ENCODE measurements around the gene DLG1. TPM values are rescaled to one million over a fixed set of nuclear protein-coding genes. Genes with fewer than 3 reads are reported as not detected.
"Not testable (repeated sequence)": the region's sequence is repeated elsewhere in the genome, so short reads cannot be mapped to it uniquely, and the experiment has no call there.

DLG1 gene
- total RNA-seq, 1 experiment from 2014 or later, result 27.1 TPM

DNA sequence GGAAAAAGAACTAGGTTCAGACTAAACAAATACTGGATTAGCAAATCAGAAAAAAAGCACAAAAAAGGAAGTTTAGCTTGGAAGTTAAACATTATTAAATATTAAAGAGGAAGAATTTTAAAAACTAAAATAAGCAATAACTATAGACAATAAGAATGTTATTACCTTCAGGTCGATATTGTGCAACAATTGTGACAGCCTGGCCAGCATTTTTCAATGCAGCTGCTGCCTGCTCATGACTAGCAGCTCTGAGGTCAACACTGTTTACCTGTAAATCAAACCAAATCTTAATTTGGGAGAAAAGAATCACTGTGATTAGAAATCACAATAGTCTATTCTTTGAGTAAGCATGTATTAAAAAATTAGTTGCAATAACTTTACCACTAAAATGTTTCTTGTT lies 193.7 kb downstream of the DLG1 start:
- H3K27me3 ChIP-seq (ENCODE audit: control insufficient read depth, insufficient read depth, low read length), result no peaks in the 10 kb centered on the region
- no peaks in the 10 kb centered on the region for H3K36me3 ChIP-seq (replicated peaks; ENCODE audit: control insufficient read depth, insufficient read depth, low read length)
- no peak overlapping the region for H3K4me3 ChIP-seq (ENCODE audit: insufficient read depth, low read depth, low read length)
- DNase-seq, result no peak

DNA sequence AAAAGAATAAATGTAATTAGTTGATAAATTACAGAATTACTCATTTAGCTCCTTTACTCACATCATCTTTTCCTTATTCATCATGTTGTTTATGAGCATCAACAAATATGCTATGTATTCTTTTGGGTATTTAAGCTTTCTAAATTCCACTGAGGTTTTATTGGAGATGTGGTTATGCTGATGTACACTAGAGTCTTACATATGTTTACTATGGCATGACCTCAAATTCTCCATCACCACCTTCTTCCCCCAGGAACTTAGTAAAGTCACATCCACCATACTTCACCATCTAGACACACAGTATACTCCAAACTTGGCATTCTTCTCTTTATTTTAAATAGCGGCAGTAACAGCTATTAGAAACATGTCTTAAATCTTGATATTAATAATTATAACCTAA lies 194.6 kb downstream of the DLG1 start:
- Histone ChIP-seq H3K4me3 (ENCODE audit: insufficient read depth, low read depth, low read length) (no peak overlapping the region), H3K27me3 (ENCODE audit: control insufficient read depth, insufficient read depth, low read length) (no peaks in the 10 kb centered on the region), H3K36me3 (replicated peaks; ENCODE audit: control insufficient read depth, insufficient read depth, low read length) (no peaks in the 10 kb centered on the region)
- no peak for DNase-seq

DNA sequence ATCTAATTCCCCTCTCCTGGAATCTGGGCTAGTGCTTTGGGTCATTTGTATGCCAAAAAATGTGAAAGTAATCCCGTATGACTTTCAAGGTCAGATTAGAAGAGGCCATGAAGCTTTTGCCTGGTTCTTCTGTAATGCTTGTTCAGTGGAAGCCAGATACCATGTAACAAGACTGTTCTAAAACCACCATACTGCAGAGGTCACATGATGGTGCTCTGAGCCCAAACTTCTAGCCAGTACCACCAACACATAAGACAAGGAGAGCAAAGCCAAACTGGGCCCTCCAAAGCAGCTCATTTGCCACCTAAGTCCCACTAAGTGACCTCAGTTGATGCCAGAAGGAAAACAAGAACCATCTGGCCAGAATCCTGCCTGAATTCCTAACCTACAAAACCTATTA lies 204.5 kb downstream of the DLG1 start:
- Histone ChIP-seq H3K27me3 (ENCODE audit: control insufficient read depth, insufficient read depth, low read length) (no peaks in the 10 kb centered on the region), H3K36me3 (replicated peaks; ENCODE audit: control insufficient read depth, insufficient read depth, low read length) (no peaks in the 10 kb centered on the region), H3K4me3 (ENCODE audit: insufficient read depth, low read depth, low read length) (no peak overlapping the region)
- DNase-seq, result no peak

DNA sequence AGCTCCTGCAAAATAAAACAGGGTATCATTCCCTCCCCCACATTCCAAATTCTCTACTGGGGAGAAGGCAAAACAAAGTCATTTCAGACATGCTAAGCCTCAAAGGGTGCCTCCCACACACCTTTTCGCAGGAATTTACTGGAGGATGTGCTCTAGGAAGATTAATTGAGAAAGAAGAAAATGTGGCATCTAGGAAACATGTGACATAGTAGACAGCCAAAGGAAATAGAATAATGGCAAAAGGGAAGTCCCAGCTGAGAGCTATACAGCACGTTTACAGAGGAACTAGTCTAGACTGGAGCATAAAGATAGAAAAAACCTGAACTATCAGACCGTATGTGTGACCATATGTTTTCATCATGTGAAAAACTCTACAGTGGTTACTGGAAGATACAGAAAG lies 210.0 kb downstream of the DLG1 start:
- no peaks in the 10 kb centered on the region for H3K27me3 ChIP-seq (ENCODE audit: control insufficient read depth, insufficient read depth, low read length)
- no peak overlapping the region for H3K4me3 ChIP-seq (ENCODE audit: insufficient read depth, low read depth, low read length)
- DNase-seq, result no peak
- no peaks in the 10 kb centered on the region for H3K36me3 ChIP-seq (replicated peaks; ENCODE audit: control insufficient read depth, insufficient read depth, low read length)

DNA sequence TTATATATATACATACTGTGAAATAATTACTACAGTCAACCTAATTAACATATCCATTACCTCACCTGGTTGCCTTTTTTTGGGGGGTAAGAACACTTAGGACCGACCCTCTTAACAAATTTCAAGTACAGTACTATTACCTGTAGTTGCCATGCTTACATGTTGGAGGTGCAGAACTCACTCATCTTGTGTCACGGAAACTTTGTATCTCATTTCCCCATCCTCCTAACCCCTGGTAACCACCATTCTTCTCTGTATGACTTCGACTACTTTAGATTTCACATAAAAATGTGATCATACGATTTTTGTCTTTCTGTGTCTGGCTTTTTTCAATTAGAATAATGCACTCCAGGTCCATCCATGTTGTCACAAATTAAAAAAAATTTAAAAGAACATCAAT lies 213.3 kb downstream of the DLG1 start:
- Histone ChIP-seq H3K36me3 (replicated peaks; ENCODE audit: control insufficient read depth, insufficient read depth, low read length) (no peaks in the 10 kb centered on the region), H3K4me3 (ENCODE audit: insufficient read depth, low read depth, low read length) (no peak overlapping the region), H3K27me3 (ENCODE audit: control insufficient read depth, insufficient read depth, low read length) (no peaks in the 10 kb centered on the region)
- DNase-seq, result no peak

DNA sequence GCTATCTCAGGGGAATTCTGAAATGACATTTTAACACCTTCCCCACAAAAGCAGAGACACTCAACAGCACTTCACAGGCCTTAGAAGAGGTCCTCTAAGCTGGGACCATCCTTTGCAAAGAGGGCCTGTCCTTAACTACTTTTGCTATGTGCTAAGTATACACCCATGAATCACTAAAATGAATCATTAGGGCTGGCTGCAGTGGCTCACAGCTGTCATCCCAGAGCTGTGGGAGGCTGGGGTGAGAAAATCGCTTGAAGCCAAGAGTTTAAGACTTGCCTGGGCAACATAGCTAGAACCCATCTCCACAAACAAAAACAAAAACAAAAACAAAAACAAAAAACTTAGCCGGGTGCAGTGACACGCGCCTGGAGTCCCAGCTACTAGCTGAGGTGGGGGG lies 214.9 kb downstream of the DLG1 start:
- DNase-seq, result no peak

DNA sequence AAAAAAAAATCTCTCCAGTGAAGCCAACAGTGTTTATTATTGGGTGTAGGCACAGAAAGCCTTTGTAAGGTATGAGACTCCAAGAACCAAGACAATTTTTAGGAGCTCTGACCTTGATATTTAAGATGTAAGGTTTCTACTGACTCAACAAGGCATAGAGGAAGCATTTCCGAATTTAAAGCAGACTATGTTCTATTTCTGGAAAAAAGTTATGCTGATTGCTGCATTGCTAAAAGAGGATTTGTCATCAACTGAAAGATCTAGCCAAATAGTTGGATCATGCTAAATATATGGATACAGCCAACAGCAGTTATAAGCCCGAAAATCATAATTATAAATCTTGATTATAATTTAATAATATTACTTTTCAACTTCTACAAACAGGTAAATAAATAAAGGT lies 215.5 kb downstream of the DLG1 start:
- no peaks in the 10 kb centered on the region for H3K27me3 ChIP-seq (ENCODE audit: control insufficient read depth, insufficient read depth, low read length)
- no peak overlapping the region for H3K4me3 ChIP-seq (ENCODE audit: insufficient read depth, low read depth, low read length)
- no peaks in the 10 kb centered on the region for H3K36me3 ChIP-seq (replicated peaks; ENCODE audit: control insufficient read depth, insufficient read depth, low read length)
- no peak for DNase-seq

More for the DNA sequence above, 214.9 kb downstream of the DLG1 start:
- Histone ChIP-seq H3K36me3 (replicated peaks; ENCODE audit: control insufficient read depth, insufficient read depth, low read length) (no peaks in the 10 kb centered on the region), H3K27me3 (ENCODE audit: control insufficient read depth, insufficient read depth, low read length) (no peaks in the 10 kb centered on the region), H3K4me3 (ENCODE audit: insufficient read depth, low read depth, low read length) (no peak overlapping the region)

DNA sequence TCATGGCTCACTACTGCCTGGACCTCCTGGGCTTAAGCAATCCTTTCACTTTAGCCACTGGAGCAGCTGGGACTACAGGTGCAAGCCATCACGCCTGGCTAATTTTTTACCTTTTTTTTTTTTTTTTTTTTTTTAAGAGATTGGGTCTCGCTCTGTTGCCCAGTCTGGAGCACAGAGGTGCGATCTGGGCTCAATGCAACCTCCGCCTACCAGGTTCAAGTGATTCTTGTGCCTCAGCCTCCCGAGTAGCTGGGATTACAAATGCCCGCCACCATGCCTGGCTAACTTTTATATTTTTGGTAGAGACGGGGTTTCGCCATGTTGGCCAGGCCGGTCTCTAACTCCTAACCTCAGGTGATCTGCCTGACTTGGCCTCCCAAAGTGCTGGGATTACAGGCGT lies 218.1 kb downstream of the DLG1 start:
- no peak for DNase-seq

DNA sequence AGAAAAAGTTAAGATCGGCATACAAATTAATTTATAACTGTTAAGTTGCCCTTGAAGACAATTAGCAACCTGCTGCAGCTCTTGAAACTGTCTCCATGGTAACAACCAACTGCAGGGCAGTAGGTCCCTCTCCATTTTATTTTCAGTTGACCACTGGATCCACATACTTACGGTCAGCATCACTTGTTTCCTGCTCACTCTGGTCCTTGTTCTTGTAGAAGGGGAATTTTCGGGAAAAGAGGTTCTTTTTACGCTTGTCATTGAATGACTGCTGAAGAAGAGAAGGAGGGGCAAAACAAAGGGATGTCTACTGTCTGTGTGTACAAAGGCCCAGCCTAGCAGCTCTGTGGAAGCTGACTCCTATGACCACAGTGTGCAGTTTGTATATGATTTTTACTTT lies 222.0 kb downstream of the DLG1 start:
- no peak for DNase-seq
- Histone ChIP-seq H3K27me3 (ENCODE audit: control insufficient read depth, insufficient read depth, low read length) (no peaks in the 10 kb centered on the region), H3K4me3 (ENCODE audit: insufficient read depth, low read depth, low read length) (no peak overlapping the region), H3K36me3 (replicated peaks; ENCODE audit: control insufficient read depth, insufficient read depth, low read length) (no peaks in the 10 kb centered on the region)

More for the DNA sequence above, 218.1 kb downstream of the DLG1 start:
- H3K4me3 ChIP-seq (ENCODE audit: insufficient read depth, low read depth, low read length), result no peak overlapping the region
- H3K36me3 ChIP-seq (replicated peaks; ENCODE audit: control insufficient read depth, insufficient read depth, low read length), result no peaks in the 10 kb centered on the region
- H3K27me3 ChIP-seq (ENCODE audit: control insufficient read depth, insufficient read depth, low read length), result no peaks in the 10 kb centered on the region

DNA sequence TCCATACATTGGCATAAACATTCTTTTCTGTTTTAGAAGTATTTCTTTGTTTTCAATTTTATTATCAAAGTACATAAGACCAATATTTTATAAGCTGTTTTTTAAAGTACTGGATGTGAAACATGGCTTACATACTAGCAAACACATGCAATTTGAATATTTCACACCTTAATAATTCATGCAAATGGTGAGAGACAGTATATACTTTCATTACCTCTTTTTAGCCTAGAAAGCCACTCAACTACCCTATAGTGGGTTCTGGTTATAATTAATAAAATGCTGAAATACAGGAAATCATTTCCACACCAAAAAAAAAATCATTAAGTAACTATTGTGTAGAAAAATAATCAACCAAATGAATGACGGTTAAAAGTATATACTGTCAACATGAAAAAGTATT lies 230.3 kb downstream of the DLG1 start:
- Histone ChIP-seq H3K36me3 (replicated peaks; ENCODE audit: control insufficient read depth, insufficient read depth, low read length) (no peaks in the 10 kb centered on the region; the same call in 1 of the 2 replicates), H3K27me3 (ENCODE audit: control insufficient read depth, insufficient read depth, low read length) (no peaks in the 10 kb centered on the region), H3K4me3 (ENCODE audit: insufficient read depth, low read depth, low read length) (no peak overlapping the region)
- no peak for DNase-seq

DNA sequence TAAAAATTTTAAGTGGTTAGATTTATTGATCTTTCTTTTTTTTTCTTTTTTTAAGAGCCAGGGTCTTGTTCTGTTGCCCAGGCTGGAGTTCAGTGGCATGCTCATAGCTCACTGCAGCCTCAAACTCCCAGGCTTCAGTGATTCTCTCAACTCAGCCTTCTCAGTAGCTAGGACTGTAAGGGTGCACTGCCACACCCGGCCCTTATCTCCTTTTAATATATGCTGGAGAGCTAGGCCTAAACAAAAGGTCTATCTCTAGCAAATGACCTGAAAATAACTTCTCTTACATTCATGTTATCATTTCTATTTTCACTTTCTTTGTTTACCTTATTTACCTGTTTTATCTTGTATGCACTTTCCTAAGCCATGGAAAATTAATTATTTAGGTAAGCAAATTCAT lies 233.6 kb downstream of the DLG1 start:
- no peak for DNase-seq
- Histone ChIP-seq H3K27me3 (ENCODE audit: control insufficient read depth, insufficient read depth, low read length) (no peaks in the 10 kb centered on the region), H3K4me3 (ENCODE audit: insufficient read depth, low read depth, low read length) (no peak overlapping the region), H3K36me3 (replicated peaks; ENCODE audit: control insufficient read depth, insufficient read depth, low read length) (no peaks in the 10 kb centered on the region; the same call in 1 of the 2 replicates)

DNA sequence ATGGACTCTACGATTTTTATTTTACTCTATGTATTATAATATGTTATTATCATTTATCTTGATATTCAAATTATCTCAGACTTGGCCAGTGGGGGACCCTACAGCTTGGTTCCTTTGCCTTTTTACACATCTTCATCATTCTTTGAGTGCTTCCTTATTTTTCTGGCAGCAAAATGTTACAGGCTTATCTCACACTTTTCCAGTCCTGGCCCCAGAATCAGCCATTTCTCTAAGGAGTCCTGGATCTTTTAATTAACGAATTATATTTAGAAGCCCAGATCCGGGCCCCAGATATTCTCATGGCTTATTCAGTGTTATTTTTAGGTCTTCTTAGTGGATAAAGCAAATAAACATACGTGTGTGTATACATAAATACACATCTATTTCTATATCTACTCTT lies 236.0 kb downstream of the DLG1 start:
- DNase-seq, result no peak
- Histone ChIP-seq H3K4me3 (ENCODE audit: insufficient read depth, low read depth, low read length) (no peak overlapping the region), H3K36me3 (replicated peaks; ENCODE audit: control insufficient read depth, insufficient read depth, low read length) (peaks cover 2% of the 10 kb centered on the region), H3K27me3 (ENCODE audit: control insufficient read depth, insufficient read depth, low read length) (no peaks in the 10 kb centered on the region)

DNA sequence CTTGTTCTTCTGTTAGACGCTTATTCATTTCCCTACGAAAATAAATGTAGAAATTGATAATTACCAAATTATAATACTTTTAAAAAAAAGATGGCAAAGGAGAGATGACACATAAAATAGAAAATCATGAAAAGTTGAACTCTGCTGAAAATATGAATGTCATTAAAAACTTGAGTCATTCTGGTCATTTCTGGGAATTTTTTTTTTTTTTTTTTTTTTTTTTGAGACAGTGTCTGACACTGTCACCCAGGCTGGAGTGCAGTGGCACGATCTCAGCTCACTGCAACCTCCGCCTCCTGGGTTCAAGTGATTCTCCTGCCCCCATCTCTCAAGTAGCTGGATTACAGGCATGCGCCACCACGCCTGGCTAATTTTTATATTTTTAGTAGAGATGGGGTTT lies 246.8 kb downstream of the DLG1 start:
- DNase-seq; H3K36me3 ChIP-seq (replicated peaks; ENCODE audit: control insufficient read depth, insufficient read depth, low read length); H3K27me3 ChIP-seq (ENCODE audit: control insufficient read depth, insufficient read depth, low read length); H3K4me3 ChIP-seq (ENCODE audit: insufficient read depth, low read depth, low read length): not testable (repeated sequence)

DNA sequence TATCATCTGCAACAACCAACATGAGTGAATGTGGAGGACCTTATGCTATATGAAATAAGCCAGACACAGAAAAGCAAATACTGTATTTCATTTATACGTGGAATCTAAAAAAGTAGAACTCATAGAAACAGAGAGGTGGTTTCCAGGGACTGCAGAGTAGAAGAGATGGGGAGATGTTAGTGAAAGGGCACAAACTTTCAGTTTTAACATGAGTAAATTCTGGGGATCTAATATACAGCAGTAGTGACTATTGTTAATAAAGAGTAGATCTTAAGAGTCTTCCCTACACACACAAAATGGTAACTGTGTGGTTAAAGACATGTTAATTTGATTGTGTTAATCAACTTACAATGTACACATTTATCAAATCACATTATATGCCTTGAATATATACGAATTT lies 247.9 kb downstream of the DLG1 start:
- Histone ChIP-seq H3K4me3 (ENCODE audit: insufficient read depth, low read depth, low read length) (no peak overlapping the region), H3K36me3 (replicated peaks; ENCODE audit: control insufficient read depth, insufficient read depth, low read length) (no peaks in the 10 kb centered on the region; the same call in 1 of the 2 replicates), H3K27me3 (ENCODE audit: control insufficient read depth, insufficient read depth, low read length) (no peaks in the 10 kb centered on the region)
- DNase-seq, result no peak

DNA sequence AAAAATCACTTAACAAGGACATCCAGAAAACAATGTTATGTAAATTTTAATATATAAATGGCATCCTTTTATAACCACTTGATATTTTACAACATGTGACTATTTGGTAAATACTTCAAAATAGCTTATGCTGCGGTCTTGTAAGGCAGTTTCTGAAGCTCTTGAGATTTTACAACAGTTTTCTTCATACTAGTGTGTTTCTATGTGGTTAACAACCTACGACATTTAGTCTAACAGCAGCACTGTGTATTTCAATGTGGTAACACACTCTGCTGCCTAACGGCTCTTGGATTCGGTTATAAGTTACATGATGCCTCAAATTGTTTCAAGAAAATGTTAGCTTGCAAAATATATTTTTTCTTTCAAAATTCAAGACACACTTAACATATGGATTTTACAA lies 255.9 kb downstream of the DLG1 start:
- Histone ChIP-seq H3K36me3 (replicated peaks; ENCODE audit: control insufficient read depth, insufficient read depth, low read length) (no peaks in the 10 kb centered on the region), H3K4me3 (ENCODE audit: insufficient read depth, low read depth, low read length) (no peak overlapping the region), H3K27me3 (ENCODE audit: control insufficient read depth, insufficient read depth, low read length) (no peaks in the 10 kb centered on the region)
- no peak for DNase-seq

DNA sequence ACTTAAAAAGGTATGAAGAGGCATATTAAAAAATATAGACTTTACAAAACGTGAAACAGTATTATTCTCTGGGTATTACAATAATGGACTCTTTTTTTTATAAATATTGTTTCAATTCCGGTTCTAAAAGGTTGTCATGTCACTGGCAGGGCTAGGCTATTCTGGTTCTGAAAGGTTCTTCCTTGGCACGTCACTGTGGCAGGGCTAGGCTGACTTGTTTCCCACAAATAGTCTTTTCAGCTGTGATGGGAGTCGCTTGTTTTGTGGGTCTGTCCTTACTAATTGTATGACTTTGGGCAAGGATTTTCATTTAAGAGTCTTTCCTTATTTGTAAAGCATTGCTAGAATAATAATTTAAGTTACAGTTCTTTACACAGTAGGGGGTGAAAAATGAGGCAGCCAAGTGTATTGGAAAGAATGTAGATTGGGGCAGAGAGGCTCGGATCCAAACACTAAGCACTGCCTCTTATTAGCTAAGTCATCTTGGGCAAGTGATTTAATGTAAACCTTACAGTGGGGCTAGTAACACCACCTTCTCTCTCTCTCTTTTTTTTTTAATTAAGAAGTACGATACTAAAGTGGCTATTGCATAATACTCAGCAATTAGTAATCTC lies 256.4 kb downstream of the DLG1 start:
- H3K27me3 ChIP-seq (ENCODE audit: control insufficient read depth, insufficient read depth, low read length), result no peaks in the 10 kb centered on the region
- DNase-seq, result no peak
- H3K4me3 ChIP-seq (ENCODE audit: insufficient read depth, low read depth, low read length), result no peak overlapping the region
- no peaks in the 10 kb centered on the region for H3K36me3 ChIP-seq (replicated peaks; ENCODE audit: control insufficient read depth, insufficient read depth, low read length)
